Measurements from ENCODE around the gene SHF.

SHF gene

GRCh38 chr15:45134682-45135604, 52.8 kb downstream of the SHF start:
- Histone ChIP-seq H3K9ac (ENCODE audit: insufficient read length) (no peak overlapping the region), H3K9me3 (ENCODE audit: low read depth, low read length) (no peaks in the 10 kb centered on the region), H3K36me3 (ENCODE audit: insufficient read depth, low read length) (no peaks in the 10 kb centered on the region), H3K4me3 (no peak overlapping the region), H3K27ac (no peak overlapping the region)
- TF ChIP-seq EZH2 (IDR thresholded peaks at IDR 0.05) (no peak), POLR2AphosphoS5 (IDR thresholded peaks at IDR 0.05; ENCODE audit: borderline replicate concordance, low read depth, low read length) (no peak), FOXP2 (optimal IDR thresholded peaks at IDR 0.05; ENCODE audit: control extremely low read depth, extremely low read length, insufficient read depth) (no peak)
- DNase-seq (ENCODE audit: low read depth, low spot score): no peak

DNA sequence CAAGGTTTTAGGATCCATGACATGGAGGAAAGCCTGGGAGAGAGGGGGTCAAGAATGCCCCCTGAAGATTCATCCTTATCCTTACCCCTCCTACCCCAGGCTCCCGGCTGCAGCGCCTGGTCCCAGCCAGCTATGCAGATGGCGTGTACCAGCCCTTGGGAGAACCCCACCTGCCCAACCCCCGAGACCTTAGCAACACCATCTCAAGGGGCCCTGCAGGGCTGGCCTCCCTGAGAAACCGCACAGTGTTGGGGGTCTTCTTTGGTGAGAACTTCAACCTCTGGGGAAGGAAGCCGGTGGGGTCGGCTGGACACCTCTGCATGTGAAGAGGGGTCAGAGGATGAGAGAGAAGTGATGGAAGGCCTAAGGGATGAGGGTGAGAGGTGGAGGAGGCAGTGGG, 53.7 kb downstream of the SHF start:
- H3K9ac ChIP-seq (ENCODE audit: insufficient read length): no peak overlapping the region
- no peak overlapping the region for H3K4me3 ChIP-seq
- H3K9me3 ChIP-seq (ENCODE audit: low read depth, low read length): no peaks in the 10 kb centered on the region
- no peak for DNase-seq (ENCODE audit: low read depth, low spot score)
- TF ChIP-seq EZH2 (IDR thresholded peaks at IDR 0.05) (no peak), FOXP2 (optimal IDR thresholded peaks at IDR 0.05; ENCODE audit: control extremely low read depth, extremely low read length, insufficient read depth) (no peak), POLR2AphosphoS5 (IDR thresholded peaks at IDR 0.05; ENCODE audit: borderline replicate concordance, low read depth, low read length) (no peak)
- no peak overlapping the region for H3K27ac ChIP-seq
- H3K36me3 ChIP-seq (ENCODE audit: insufficient read depth, low read length): no peaks in the 10 kb centered on the region

GRCh38 chr15:45133561-45133920, 54.2 kb downstream of the SHF start:
- no peaks in the 10 kb centered on the region for H3K9me3 ChIP-seq (ENCODE audit: low read depth, low read length)
- DNase-seq (ENCODE audit: low read depth, low spot score): no peak
- H3K9ac ChIP-seq (ENCODE audit: insufficient read length): no peak overlapping the region
- H3K4me3 ChIP-seq: no peak overlapping the region
- no peak overlapping the region for H3K27ac ChIP-seq
- H3K36me3 ChIP-seq (ENCODE audit: insufficient read depth, low read length): no peaks in the 10 kb centered on the region
- TF ChIP-seq EZH2 (IDR thresholded peaks at IDR 0.05): no peak
- no peak for TF ChIP-seq FOXP2 (optimal IDR thresholded peaks at IDR 0.05; ENCODE audit: control extremely low read depth, extremely low read length, insufficient read depth)
- no peak for TF ChIP-seq POLR2AphosphoS5 (IDR thresholded peaks at IDR 0.05; ENCODE audit: borderline replicate concordance, low read depth, low read length)

DNA sequence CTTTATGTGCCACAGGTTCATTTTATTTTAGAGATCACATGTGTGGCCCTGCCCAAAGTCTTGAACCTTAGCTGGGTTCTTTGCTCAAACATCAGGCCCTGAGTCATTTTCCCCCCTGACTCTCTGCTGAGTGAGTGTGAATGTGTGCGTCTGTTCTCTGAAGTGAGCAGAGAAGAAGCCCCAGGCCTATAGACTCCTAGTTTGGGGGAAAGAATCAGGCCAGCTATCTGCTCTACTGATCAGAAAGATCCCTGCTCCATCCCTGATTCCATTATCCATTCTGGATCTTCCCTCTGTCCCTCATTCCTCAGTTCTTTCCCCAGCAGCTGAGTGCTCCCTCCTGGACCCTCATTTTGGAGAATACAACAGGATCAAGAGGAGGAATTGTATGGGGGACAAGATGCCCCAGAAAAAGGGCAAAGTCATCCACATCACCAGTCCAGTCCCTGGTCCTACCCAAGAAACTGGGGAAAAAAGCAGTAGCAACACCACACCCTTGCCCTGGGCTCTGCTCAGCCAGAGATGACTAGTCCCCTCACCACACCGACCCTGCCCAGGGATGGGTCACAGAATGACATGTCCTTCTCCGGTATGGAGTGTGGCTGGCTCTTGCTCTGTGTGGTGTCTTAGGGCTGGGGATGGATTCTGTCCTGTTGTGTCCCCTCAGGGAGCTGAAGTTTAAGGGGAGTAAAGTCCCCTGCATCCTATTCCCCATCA, 54.8 kb downstream of the SHF start:
- no peak for TF ChIP-seq FOXP2 (optimal IDR thresholded peaks at IDR 0.05; ENCODE audit: control extremely low read depth, extremely low read length, insufficient read depth)
- TF ChIP-seq EZH2 (IDR thresholded peaks at IDR 0.05): no peak
- no peak for TF ChIP-seq POLR2AphosphoS5 (IDR thresholded peaks at IDR 0.05; ENCODE audit: borderline replicate concordance, low read depth, low read length)

GRCh38 chr15:45131510-45131909, 56.3 kb downstream of the SHF start:
- Histone ChIP-seq H3K9ac (ENCODE audit: insufficient read length) (no peak overlapping the region), H3K27ac (no peak overlapping the region), H3K4me3 (no peak overlapping the region), H3K9me3 (ENCODE audit: low read depth, low read length) (no peaks in the 10 kb centered on the region), H3K36me3 (ENCODE audit: insufficient read depth, low read length) (no peaks in the 10 kb centered on the region)
- TF ChIP-seq FOXP2 (optimal IDR thresholded peaks at IDR 0.05; ENCODE audit: control extremely low read depth, extremely low read length, insufficient read depth) (no peak), EZH2 (IDR thresholded peaks at IDR 0.05) (no peak), POLR2AphosphoS5 (IDR thresholded peaks at IDR 0.05; ENCODE audit: borderline replicate concordance, low read depth, low read length) (no peak)
- no peak for DNase-seq (ENCODE audit: low read depth, low spot score)

More for the DNA sequence above, 54.8 kb downstream of the SHF start:
- no peak overlapping the region for H3K27ac ChIP-seq
- DNase-seq (ENCODE audit: low read depth, low spot score): no peak
- no peak overlapping the region for H3K9ac ChIP-seq (ENCODE audit: insufficient read length)
- H3K36me3 ChIP-seq (ENCODE audit: insufficient read depth, low read length): no peaks in the 10 kb centered on the region
- no peaks in the 10 kb centered on the region for H3K9me3 ChIP-seq (ENCODE audit: low read depth, low read length)
- no peak overlapping the region for H3K4me3 ChIP-seq

DNA sequence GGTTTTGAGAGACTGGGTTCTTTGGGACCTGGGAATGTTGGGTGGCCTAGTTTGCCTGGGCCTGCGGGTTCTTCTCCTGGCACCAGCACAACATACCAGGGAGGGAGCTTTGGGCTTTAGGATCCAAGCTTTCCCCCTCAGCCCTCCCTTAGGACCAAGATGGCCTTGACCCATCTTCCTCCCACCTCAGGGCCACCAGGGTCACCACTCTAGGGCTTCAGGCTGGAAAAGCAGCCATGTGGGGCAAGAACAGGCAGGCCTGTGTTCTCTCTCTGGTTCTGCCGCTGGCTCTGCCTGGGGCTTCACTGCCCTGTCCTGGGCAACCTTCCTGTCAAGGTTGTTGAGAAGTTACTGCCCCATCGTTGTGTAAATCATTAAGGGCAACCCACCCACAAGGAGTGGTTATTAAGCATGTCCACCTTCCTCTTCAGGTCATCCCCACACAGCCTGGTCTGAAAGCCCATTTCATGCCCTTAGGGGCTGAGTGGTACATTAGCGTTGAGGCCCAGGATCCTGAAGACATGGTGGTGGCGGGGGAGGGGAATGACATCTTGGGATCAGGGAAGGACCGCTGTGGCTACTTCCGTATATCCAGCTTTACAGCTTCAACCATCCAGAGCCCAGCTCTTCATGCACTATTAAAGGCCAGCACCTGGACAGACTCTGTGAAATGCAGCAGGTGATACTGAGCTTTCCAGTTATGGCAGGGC, 57.3 kb downstream of the SHF start:
- DNase-seq (ENCODE audit: low read depth, low spot score): no peak
- H3K9ac ChIP-seq (ENCODE audit: insufficient read length): no peak overlapping the region
- TF ChIP-seq POLR2AphosphoS5 (IDR thresholded peaks at IDR 0.05; ENCODE audit: borderline replicate concordance, low read depth, low read length) (no peak), FOXP2 (optimal IDR thresholded peaks at IDR 0.05; ENCODE audit: control extremely low read depth, extremely low read length, insufficient read depth) (no peak), EZH2 (IDR thresholded peaks at IDR 0.05) (no peak)
- H3K4me3 ChIP-seq: no peak overlapping the region
- no peak overlapping the region for H3K27ac ChIP-seq
- H3K9me3 ChIP-seq (ENCODE audit: low read depth, low read length): no peaks in the 10 kb centered on the region
- H3K36me3 ChIP-seq (ENCODE audit: insufficient read depth, low read length): no peaks in the 10 kb centered on the region

DNA sequence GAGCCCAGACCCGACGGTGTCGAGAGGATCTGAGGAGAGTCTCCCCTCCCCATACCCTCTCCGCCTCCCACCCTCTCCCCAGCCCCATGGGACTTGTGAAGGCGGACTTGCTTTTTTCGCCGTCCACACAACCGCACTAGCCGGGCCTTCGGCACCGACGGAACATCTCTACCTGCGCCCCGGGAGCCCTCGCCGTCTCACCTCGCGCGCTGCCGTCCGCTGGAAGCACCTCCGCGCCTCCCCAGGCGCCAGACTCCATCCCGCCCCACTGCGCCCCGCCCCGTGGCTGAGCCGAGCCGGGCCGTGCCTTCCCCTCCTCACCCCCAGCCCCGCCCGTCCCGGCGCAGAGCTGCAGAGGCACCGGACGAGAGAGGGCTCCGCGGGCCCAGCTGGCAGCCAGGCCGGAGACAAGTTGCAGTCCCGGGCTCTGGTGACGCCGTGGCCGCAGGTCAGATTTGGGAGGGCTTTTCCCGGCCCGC, 58.1 kb downstream of the SHF start, which contains the start of the genes DUOX1 and DUOXA1:
Gene DUOX1 (plus strand): TSS at position 344 of the 479 bp plus-strand sequence. CDS start 1,973 bp downstream, outside the sequence.
Gene DUOXA1 (minus strand): TSS at position 229 of the 479 bp plus-strand sequence. CDS start 6,865 bp downstream, outside the sequence.
- no peaks in the 10 kb centered on the region for H3K36me3 ChIP-seq (ENCODE audit: insufficient read depth, low read length)
- TF ChIP-seq POLR2AphosphoS5 (IDR thresholded peaks at IDR 0.05; ENCODE audit: borderline replicate concordance, low read depth, low read length): no peak
- no peak for TF ChIP-seq FOXP2 (optimal IDR thresholded peaks at IDR 0.05; ENCODE audit: control extremely low read depth, extremely low read length, insufficient read depth)
- TF ChIP-seq EZH2 (IDR thresholded peaks at IDR 0.05): no peak
- H3K9ac ChIP-seq (ENCODE audit: insufficient read length): no peak within 1 kb of the TSS
- H3K9me3 ChIP-seq (ENCODE audit: low read depth, low read length): no peaks in the 10 kb centered on the region
- H3K4me3 ChIP-seq: no peak within 1 kb of the TSS
- DNase-seq (ENCODE audit: low read depth, low spot score): no peak
- no peak within 1 kb of the TSS for H3K27ac ChIP-seq
